ENCODE results near the gene VAV1. TPM values are rescaled to one million over a fixed set of nuclear protein-coding genes. Genes with fewer than 3 reads are reported as not detected.

The VAV1 gene
- total and polyA plus RNA-seq, 9 of the 15 experiments (the other 6 are each of a cell fraction or from before 2014, with no cell fraction given): 0.46 to 20.1 (median 11.1) TPM

GRCh38 chr19:6864325-6864940 is 91.9 kb downstream of the VAV1 start:
- WGBS (ENCODE audit: insufficient coverage, low coverage, missing lambda C conversion rate): 6% methylated on average over 9 of the region's 9 CpGs
- FAIRE-seq: no peak

More at GRCh38 chr19:6864325-6864940, 91.9 kb downstream of the VAV1 start:
- DNase-seq (ENCODE audit: extremely low read depth in 1 of 4, low spot score in 3 of 4) (no peak), ATAC-seq (no peak)
- POLR2A ChIA-PET: interaction anchor here (0.6 to 1.4 kb wide), 3 partner anchors 126 to 369 kb away, joined by 3 to 4 read pairs (median 4); no protein-coding TSS in a partner anchor
- Histone ChIP-seq H3K36me3 (ENCODE audit: control insufficient read depth, insufficient read depth, low read length) (no peaks in the 10 kb centered on the region), H3K9me1 (ENCODE audit: control insufficient read depth, insufficient read depth, low read length) (no peaks in the 10 kb centered on the region), H3K4me1 (replicated peaks in 1 of 2; ENCODE audit: control insufficient read depth in 2 of 2, insufficient read depth in 2 of 2, low read length in 2 of 2) (peaks cover 0 to 17% of the 10 kb centered on the region in 2 experiments; a peak in 3 of 5 replicates), H3K79me2 (ENCODE audit: control insufficient read depth, insufficient read depth, low read length) (no peaks in the 10 kb centered on the region), H3K27me3 (ENCODE audit: control insufficient read depth in 2 of 2, insufficient read depth in 2 of 2, low read length in 2 of 2) (no peaks in the 10 kb centered on the region; a peak in 1 of 5 replicates), H3K4me3 (no peak overlapping the region), H3K9me3 (replicated peaks; ENCODE audit: control insufficient read depth, insufficient read depth, low read depth, low read length) (no peaks in the 10 kb centered on the region), H3K9ac (ENCODE audit: insufficient read depth in 1 of 2, low read depth in 2 of 2, low read length in 2 of 2) (no peak overlapping the region), H3K27ac (ENCODE audit: extremely low read depth, low read depth, low read length) (no peak overlapping the region), H3K4me2 (ENCODE audit: insufficient read depth, low read length) (no peak overlapping the region), H2AFZ (ENCODE audit: low read depth, low read length) (no peak overlapping the region), H4K20me1 (replicated peaks; ENCODE audit: control insufficient read depth, insufficient read depth, low read length) (no peaks in the 10 kb centered on the region)
- no TSS peak for BruUV-seq (replicated peaks)
- in situ Hi-C loops (cut with MboI): loop anchor here (10.0 kb wide), 1 partner anchor 340 kb away; no protein-coding TSS in a partner anchor
- intact Hi-C loops (cut with micrococcal nuclease): loop anchor here (10.0 kb wide), 2 partner anchors 100 to 820 kb away; partner anchors contain the start of gene SH2D3A
- TF ChIP-seq NFIC (IDR thresholded peaks at IDR 0.05) (peak; percentile 71), CLOCK (CRISPR knock-in tag; IDR thresholded peaks at IDR 0.05; ENCODE audit: borderline replicate concordance) (no peak), ZBTB2 (IDR thresholded peaks at IDR 0.05) (no peak)
- CTCF ChIA-PET (ENCODE audit: low intra/inter-chr PET ratio): interaction anchor here (0.6 to 2.7 kb wide), 6 partner anchors 126 to 816 kb away, joined by 3 to 19 read pairs (median 14); partner anchors contain the start of genes C3, DENND1C, GPR108 and TRIP10

Measured in K562 (cell line).